Right renal cortex interstitium (tissue), 3 donors: ENCODE data around the gene SMOC1. TPM values are rescaled to one million over a fixed set of nuclear protein-coding genes. Genes with fewer than 3 reads are reported as not detected.

Experiments
- DNase-seq, 3 donors: peaks; one replicate each; pipeline ENCODE4 v3.0.0-alpha.2; 2013; ENCODE audit warnings: low read depth in 3 of 3, low spot score in 2 of 3
- polyA plus RNA-seq, 3 donors: library from polyadenylated mRNA; unstranded; fragments of 120-200 nt; gene quantifications; one replicate each; pipeline ENCODE4 v1.2.1, GENCODE V29; 2013; ENCODE audit not compliant: insufficient read length in 3 of 3

The SMOC1 gene, protein sequence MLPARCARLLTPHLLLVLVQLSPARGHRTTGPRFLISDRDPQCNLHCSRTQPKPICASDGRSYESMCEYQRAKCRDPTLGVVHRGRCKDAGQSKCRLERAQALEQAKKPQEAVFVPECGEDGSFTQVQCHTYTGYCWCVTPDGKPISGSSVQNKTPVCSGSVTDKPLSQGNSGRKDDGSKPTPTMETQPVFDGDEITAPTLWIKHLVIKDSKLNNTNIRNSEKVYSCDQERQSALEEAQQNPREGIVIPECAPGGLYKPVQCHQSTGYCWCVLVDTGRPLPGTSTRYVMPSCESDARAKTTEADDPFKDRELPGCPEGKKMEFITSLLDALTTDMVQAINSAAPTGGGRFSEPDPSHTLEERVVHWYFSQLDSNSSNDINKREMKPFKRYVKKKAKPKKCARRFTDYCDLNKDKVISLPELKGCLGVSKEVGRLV
- 1 to 10 TPM; 1.3 to 2.0 (median 1.7) TPM for polyA plus RNA-seq

DNA sequence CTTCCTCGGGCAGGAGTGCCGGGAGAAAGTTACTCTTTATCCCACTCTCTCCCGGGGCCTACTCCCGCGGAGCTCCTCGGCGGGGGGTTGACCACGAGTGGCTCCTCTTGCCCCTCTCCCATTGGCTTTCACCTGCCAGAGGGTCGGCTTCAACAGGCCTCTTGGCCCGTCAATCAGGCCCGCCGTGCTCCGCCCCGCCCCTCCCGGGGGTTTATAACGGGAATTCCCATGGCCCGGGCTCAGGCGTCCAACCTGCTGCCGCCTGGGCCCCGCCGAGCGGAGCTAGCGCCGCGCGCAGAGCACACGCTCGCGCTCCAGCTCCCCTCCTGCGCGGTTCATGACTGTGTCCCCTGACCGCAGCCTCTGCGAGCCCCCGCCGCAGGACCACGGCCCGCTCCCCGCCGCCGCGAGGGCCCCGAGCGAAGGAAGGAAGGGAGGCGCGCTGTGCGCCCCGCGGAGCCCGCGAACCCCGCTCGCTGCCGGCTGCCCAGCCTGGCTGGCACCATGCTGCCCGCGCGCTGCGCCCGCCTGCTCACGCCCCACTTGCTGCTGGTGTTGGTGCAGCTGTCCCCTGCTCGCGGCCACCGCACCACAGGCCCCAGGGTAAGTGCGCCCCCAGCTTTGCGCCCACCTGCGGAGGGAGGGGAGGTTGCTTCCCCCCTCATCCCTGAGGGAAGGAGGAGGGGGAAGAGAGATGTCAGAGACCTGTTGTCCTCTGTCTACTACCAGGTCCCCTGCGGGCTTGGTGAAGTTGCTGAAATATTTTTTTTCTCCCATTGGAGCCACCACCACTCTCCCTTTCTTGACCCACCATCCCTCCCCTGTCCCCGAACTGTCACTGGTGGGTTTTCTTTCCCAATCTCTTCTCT, at the start of gene SMOC1:
Gene SMOC1, plus strand, starts transcription at position 242 of the 869 bp plus-strand sequence. Its CDS starts 263 bp downstream, at position 505.
- no peak for DNase-seq

DNA sequence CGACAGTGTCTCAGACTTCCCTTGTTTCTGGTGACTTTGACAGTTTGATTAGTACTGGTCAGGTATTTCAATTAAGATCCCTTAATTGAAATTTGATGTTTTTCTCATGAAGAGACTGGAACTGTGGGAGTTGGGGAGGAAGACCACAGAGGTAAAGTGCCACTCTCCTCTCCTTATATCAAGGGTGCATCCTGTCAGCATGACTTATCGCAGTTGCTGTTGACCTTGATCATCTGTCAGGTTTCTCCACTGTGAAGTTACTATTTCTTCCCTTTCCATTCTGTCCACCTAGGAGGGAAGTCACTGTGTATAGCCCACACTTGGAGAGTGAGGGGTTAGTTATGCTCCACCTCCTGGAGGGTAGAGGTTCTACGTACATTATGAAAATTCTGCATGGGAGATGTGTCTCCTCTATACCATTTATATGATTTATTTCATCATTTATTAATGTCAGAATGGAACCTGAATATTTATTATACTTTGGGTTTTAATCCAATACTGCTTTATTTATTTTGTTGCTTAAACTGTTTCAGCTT, 40.3 kb upstream of the SMOC1 start:
- DNase-seq = no peak

DNA sequence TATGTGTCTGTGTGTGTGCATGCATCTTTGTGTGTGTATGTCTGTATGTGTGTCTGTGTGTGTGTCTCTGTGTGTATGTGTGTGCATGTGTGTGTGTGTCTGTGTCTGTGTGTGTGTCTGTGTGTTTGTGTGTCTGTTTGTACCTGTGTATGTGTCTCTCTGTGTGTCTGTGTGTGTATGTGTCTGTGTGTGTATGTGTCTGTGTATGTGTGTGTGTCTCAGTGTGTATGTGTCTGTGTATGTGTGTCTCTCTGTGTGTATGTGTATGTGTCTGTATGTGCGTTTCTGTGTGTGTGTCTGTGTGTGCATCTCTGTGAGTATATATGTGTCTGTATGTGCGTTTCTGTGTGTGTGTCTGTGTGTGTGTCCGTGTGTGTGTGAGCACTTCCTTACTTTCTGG, 39.6 kb upstream of the SMOC1 start:
- no peak for DNase-seq

DNA sequence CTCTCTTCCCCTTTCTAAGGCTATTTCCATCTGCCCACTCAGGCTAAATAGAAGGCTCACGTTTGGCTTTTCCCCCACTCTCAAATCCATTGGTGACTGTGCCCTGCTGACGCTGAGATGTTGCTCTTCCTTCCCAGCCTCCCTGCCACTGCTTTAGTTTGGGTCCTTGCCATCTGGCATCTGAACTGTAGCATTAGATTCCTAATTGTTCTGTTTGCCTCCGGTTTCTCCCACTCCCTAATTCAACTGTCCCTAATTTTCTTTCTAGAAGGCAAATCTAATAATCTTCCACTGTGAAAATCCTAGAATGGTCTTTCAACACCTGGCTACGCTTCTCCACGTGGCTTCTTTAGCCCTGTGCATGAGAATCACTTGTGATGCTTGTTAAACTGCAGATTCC, 37.6 kb upstream of the SMOC1 start:
- no peak for DNase-seq

DNA sequence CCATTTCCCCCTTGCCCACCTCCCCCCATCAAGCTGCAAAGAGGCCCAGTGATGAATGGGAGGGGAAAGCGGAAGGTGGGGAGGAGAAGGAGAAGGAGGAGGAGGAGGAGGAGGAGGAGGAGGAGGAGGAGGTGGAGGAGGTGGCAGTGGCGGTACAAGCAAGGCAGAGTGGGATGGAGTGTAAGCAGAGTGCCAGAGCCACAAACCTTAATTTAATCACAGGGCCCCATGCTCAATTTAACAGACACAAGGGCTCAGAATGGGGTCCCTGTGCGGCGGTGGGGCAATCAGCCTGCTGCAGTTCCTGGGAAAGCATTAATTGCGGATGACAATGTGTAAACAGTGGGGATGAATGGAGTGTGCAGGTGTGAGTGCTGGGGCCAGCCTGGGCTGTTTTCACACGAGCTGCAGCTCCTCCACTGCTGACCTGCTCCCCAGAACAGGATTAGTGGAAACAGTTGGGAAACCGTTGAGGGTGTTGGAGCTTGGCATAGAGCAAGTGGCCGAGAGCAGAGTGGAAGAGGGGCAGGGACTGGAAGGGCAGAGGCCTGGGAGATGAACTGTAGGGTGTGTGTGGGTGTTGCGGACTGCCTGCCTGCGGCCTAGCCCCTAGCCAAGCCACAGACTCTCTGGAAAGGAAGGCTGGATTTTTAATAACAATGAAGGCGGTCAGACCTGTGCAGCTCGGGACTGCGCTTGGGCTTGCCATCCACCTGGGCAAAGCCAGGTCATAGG, 36.4 kb upstream of the SMOC1 start:
- DNase-seq = no peak

DNA sequence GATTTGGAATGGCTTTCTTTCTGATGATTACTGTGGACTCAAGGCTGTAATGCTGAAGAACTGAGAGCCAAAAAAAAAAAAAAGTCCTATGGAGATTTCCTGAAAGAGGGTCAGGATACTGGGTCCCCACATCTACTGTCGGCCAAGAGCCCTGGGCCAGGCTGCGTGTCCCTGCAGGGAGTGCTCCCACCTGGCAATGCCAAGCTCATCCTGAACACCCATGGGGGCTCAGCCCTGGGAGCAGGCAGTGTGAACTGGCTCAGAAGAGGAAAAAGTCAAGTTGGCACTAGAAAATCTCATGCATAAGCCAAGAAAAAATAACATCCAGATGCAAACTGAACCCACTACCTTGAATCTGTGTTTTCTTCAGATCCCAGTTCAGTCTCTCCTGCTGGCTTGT, 35.0 kb upstream of the SMOC1 start:
- DNase-seq = no peak

DNA sequence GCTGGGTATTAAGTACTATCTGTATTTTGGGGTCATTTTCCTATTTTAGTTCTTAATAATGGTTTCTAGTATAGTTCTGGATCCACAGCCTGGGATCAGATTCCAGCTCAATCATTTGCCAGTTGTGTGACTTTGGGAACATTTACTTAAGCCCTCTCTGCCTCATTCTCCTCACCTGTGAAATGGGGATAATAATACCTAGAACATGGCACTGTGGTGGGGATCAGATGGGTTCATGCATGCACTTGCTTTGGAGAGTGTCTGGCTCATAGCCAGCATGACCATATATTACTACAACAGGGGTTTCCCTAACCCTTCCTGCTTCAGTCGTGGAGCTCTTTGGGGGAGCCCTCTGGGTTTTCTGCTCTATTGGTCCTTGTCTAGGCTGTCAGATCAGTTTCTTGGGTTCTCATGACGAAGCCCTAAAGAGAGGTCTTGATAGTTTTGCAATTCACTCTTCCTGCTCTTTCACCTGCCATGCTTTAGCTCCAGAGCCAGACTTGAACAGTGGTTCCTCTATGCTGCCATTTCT, 34.1 kb upstream of the SMOC1 start:
- DNase-seq = no peak

DNA sequence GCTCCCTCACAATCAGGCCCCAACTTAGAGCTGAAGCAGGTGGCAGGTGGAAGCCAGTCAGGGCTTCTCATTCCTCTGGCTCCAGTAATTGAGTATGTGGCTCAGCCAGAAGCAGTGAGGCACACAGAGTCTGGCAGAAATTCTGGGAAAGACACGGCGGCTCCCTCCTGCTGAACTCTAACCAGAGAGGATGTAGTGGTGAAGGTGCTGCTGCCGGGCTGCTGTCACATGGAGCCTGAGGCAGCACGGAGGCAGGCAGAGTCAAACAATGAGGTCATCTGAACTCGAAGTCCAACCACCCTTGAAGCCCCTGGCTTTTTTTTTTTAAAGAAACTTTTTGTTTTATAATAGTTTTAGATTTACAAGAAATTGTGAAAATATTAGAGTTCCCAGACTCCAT, 33.4 kb upstream of the SMOC1 start:
- DNase-seq = no peak

DNA sequence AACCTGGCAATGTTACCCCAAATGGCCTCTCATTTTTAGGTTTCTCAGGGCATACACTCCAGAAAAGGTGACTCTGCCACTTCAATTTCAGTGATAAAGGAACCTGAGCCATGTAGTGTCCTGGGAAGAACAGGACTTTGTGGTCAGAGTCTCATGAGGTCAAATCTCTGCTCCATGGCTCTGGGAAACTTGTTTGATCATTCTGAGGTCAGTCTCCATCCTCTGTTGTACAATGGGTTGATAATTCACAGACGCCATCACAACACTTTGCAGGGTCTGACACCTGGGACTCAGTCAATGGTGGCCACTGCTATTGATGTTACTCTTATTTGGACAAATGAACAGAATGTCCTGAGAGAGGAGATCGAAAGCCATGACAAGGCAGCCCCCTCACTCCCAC, 31.1 kb upstream of the SMOC1 start:
- no peak for DNase-seq

DNA sequence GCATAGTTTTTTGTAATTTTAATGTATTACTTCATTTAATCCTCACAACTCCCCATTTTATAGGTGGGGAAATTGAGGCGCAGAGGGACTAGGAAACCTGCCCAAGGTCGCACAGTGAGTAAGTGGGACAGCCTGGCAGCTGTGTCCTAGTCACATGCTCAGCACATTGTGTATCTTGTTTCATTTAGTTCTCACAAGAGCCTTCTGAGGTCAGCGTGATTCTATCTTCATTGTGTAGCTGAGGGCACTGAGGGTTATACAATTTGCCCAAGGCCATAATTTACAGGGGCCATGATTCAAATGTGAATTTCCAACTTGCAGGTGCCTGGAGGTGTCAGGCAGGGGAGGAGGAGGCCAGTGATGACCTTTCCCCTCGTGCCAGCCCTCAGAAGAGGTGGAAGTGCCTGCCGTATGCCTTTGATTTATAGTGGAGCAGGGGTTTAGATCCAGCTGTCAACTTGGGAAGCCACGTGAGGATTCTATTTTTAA, 30.3 kb upstream of the SMOC1 start:
- DNase-seq = no peak

DNA sequence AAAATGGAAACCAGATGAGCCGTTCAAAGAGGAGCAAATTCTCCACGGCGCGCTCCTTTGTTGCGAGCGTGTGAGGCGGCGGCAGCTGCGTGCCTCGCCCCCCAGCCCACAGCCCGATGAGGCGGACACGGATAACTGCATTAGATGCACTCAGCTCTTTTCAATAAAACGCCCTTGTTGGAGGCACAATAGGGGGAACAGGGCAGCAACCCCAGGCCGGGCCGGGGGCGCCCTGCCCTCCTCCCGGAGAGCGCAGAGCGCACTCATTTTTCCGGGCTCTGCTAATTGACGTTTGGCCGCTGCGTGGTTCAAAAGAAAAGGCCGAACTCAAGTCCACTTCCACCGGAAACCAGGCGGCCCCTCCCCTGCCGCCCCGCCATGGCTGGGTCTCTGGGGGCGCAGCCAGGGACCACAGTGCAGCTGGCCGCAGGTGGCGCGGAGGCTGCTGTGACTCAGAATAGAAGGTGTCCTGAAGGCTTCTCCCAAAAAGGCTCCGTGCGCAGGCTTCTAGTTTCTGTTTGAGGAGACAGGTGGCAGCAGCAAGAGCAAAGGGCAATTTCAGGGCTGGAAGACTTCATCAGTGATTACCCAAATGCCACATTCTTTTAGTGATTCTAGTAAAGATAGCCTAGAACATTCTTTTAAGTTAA, 29.0 kb upstream of the SMOC1 start:
- DNase-seq = no peak

DNA sequence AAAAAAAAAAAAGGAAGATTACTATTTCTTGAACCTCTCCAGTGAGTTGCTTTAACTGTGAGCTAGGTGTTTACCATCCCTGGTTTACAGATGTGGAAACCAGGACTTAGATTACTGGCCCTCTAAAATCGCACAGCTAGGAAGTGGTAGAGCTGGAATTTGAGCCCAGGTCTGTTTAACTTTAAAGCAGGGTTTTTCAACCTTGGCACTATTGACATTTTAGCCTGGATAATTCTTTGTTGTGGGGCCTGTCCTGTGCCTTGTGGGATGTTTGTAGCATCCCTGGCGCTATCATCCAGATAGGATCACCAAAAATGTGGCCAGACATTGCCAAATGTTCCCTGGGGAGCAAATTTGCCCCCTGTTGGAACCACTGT, 28.5 kb upstream of the SMOC1 start:
- no peak for DNase-seq

DNA sequence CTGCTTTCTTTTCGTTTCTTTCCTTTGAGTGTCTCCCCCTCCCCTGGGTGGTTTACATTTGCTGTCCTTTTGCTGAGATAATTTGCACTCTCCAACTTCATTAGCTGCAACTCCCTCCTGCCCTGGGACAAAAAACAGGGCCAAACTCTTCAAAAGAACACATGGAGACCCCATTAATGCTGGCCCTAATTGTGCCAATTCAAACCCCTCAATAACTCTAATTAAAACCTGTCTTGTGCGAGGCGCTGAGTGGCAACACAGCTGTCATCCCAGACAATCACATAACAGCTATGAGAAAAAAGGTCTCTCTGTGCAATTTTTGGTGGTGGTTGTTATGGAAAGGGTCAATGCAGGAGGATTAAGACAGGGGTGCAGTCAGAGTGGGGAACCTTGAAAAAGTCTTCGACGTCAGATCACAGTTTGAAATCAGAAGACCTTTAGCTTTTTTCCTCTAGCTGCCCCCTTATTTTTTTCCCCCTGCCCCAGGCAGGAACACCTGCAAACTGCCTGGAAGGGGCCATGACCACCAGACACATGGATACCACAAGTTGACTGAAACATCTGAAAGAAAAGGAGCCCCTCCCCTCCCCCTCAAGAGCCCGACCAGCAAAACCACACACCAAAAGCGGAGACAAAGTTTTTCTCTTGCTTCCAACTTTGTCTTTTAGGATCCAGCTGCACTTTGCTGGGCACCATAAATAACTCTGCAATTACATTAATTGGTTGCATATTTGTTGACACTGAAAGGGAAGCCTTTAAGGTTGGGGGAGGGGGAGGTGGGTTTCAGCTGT, 26.5 kb upstream of the SMOC1 start:
- DNase-seq = no peak

DNA sequence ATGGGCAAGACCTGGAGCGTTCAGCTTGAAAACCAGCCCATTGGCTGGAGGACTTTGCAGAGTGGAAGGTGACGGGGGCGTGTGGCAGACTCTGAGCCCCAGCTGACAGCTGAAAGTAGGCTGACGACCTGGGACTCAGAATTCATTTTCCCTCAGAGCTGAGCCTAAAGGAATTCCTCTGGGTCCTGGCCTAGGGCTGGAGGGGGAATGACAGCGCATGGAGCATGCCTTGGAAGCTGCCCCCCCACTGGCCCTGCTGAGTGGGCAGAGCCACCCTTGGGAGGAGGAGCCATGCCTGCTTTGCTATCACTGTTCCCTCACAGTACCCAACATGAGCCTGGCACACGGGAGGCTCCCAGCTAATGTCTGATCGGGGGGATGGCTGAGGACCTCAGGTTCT, 25.4 kb upstream of the SMOC1 start:
- DNase-seq = no peak

DNA sequence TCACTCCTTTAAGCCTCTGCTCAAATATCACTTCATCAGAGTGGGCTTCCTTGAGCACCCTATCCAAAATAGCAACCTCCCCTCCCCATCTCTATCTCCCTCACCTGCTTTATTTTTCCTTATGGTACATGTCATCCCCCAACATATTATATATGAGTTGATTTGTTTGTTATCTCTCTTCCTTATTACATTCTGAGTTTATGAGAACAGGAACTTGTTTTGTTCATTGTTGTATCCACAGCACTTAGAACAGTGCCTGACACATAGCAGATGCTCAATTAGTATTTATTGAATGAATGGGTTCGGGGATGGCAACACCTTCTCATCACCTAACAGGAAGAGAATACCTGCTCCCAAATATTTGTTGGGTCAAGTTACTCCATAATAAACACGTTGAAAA, 24.6 kb upstream of the SMOC1 start:
- no peak for DNase-seq

DNA sequence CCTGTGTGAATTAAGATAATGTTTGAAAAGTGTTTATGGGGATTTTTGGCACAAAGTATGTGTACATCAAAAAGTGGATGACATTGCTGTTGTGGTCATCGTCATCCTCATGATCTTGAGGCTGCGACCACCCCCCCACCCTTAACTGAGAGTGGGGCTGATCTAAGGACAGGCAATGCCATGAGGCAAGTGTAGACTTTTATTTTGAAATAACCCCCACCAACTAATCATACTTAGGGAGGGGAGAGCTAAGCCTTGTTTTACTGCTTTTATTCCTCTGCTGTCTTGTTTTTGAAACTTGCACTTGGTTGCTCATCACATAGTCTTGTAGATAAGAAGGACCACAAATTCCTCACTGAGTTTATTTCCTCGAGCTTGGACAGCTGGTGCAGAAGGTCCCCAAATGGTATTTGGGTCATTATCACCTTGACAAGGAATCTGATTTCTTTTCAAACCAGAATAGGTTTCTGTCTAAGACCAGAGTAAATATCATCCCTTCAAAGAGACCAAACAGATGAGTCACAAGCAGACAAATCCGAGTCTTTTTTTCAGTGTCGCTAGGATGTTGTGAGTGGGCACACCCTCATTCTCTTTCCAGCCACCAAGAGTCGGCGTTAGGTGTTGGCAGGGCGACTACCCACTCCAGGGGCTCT, 23.9 kb upstream of the SMOC1 start:
- no peak for DNase-seq

DNA sequence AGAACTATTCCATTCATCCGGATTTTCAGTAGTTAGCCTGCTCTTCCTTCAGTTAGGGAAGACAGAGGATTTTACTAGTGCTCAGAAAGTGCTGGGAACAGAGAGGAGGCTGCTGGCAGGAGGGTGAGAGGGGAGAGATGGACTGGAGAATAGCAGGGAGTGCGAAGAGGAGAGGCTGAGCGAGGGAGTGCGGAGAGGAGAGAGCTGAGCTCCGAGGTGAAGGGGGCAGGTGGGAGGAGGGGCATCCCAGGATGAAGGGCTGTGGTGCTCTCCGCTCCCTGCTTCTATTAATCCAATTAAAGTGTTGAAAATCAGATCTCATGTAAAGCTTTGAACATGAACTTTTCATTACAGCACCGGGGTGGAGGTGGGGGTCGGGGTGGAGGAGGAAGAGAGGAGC, 20.4 kb upstream of the SMOC1 start:
- no peak for DNase-seq

DNA sequence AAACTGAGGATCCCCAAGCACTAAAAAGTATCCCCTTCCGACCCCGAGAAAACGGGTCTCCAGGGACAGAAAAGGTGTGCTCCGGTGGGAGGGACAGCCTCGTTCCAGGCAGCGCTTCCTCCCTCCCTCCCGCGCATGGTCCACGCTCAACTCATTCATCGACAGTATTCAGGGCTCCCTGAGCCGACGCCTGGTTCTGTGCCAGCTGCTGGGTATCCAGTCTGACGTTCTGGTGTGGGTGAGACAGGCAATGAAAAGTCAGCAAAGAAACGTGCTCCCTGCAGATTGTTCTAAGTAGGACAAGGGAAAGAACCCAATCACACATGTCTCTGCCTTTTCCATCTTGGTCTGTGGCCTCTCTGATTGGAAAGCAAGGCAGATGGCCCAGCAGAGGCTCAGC, 19.6 kb upstream of the SMOC1 start:
- DNase-seq = no peak

DNA sequence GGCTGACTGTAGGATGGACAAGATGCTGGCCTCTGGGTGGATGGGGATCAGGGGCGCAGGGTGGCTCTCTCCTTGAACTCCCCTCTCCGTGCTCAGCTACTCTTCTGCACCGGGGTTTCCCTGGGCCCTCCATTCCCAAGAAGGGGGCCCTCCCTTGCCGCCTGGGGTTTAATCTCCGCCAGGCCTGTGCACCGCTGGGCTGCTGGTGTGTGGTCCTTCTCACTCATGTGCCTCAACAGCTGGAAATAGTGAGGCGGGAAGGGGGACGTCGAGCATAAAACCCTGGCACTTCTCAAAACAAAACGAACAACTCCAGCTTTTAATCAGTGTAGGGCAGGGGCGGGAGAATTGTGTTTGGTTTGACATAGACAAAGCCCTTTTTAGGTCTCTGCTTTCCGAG, 19.0 kb upstream of the SMOC1 start:
- no peak for DNase-seq
